Right lobe of liver (tissue), 4 donors: Measurements from ENCODE around the gene SERTAD4.

Experiments
- POLR2A ChIP-seq: fragments of 450-650 bp; IDR thresholded peaks from one replicate; pipeline ENCODE4 v1.6.1; 2017; ENCODE audit warnings: antibody characterized with exemption, mild to moderate bottlenecking
- TF ChIP-seq, protein P1 (sequence below), 4 donors: fragments of 200-600 bp in 3 of 4; fragments of 450-650 bp in 1 of 4; IDR thresholded peaks; one replicate each; pipeline versions ENCODE4 v1.5.1 to v1.8.0; 2016 to 2022; ENCODE audit warnings: antibody characterized with exemption in 4 of 4, mild to moderate bottlenecking in 2 of 4
- donor health status: DM: no; HTN: no; CAD: no.
- donor health status: DM: no; HTN: no; CAD: no.
- donor health status: DM: no; HTN: yes; CAD: no.

- TF ChIP-seq, protein P1, sequence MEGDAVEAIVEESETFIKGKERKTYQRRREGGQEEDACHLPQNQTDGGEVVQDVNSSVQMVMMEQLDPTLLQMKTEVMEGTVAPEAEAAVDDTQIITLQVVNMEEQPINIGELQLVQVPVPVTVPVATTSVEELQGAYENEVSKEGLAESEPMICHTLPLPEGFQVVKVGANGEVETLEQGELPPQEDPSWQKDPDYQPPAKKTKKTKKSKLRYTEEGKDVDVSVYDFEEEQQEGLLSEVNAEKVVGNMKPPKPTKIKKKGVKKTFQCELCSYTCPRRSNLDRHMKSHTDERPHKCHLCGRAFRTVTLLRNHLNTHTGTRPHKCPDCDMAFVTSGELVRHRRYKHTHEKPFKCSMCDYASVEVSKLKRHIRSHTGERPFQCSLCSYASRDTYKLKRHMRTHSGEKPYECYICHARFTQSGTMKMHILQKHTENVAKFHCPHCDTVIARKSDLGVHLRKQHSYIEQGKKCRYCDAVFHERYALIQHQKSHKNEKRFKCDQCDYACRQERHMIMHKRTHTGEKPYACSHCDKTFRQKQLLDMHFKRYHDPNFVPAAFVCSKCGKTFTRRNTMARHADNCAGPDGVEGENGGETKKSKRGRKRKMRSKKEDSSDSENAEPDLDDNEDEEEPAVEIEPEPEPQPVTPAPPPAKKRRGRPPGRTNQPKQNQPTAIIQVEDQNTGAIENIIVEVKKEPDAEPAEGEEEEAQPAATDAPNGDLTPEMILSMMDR (IDR thresholded peaks at IDR 0.05), result no peak
- TF ChIP-seq POLR2A, result no peak
Observed at GRCh38 chr1:210241121-210241520, 8.5 kb downstream of the SERTAD4 start.
